ENCODE measurements around the gene FMN1.

DNA sequence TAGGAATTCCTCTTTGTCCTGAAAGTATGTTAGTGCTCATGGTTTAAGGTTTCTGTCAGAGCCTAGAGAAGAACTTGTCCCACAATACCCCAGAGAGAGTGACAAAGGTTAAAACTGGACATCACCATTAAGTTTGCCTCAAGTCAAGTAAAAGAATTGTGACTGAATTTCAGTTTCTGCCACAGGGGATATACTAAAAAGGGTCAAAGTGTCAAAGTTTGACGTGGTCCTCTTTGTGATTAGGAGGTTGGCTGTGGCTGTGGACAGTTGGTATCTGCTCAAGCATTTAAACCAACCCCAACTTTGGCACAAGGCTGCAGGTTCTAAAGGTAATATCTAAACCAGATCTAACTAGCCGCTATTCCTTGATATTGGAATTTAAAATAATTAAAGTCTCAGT, 26.1 kb downstream of the FMN1 start:
- no peak for TF ChIP-seq POLR2A (IDR thresholded peaks at IDR 0.05; ENCODE audit: low read depth, low read length)
- no peak for TF ChIP-seq POLR2AphosphoS5 (IDR thresholded peaks at IDR 0.05; ENCODE audit: low read depth, low read length)

Measured in GM12892 (cell line).